Activated T-helper 1 cell treated with anti-CD3 and anti-CD28 coated beads, Interleukin-2, amount 50 U/mL, for 16 hours (primary cell): ENCODE data around the gene KCNK1.
"Not testable (repeated sequence)": the region's sequence is repeated elsewhere in the genome, so short reads cannot be mapped to it uniquely, and the experiment has no call there.

Experiments used
- DNase-seq, 2 donors: peaks; one replicate each; pipeline ENCODE4 v3.0.0-alpha.2; 2020; ENCODE audit warnings: low read depth in 1 of 2, low spot score in 1 of 2

KCNK1 gene

GRCh38 chr1:233665575-233666270 lies 51.8 kb downstream of the KCNK1 start:
- no peak for DNase-seq

GRCh38 chr1:233667741-233668140 lies 53.8 kb downstream of the KCNK1 start:
- no peak for DNase-seq

- no peak for DNase-seq
These were observed 54.3 kb downstream of the KCNK1 start for GRCh38 chr1:233668146-233668724.

GRCh38 chr1:233668725-233669294 lies 54.9 kb downstream of the KCNK1 start:
- no peak for DNase-seq

- not testable (repeated sequence) for DNase-seq
These were observed 56.5 kb downstream of the KCNK1 start for GRCh38 chr1:233670363-233670762.

GRCh38 chr1:233671286-233671685 lies 57.4 kb downstream of the KCNK1 start:
- DNase-seq: no peak

GRCh38 chr1:233672732-233673131 lies 58.8 kb downstream of the KCNK1 start:
- DNase-seq: no peak

- DNase-seq: no peak
These were observed 59.5 kb downstream of the KCNK1 start for GRCh38 chr1:233673261-233673946.

GRCh38 chr1:233673947-233674431 lies 60.1 kb downstream of the KCNK1 start:
- DNase-seq: no peak

- no peak for DNase-seq
These were observed 61.5 kb downstream of the KCNK1 start for GRCh38 chr1:233675446-233675845.

GRCh38 chr1:233675893-233676292 lies 62.0 kb downstream of the KCNK1 start:
- DNase-seq: no peak

- no peak for DNase-seq
These were observed 63.9 kb downstream of the KCNK1 start for GRCh38 chr1:233677690-233678354.

- no peak for DNase-seq
These were observed 65.1 kb downstream of the KCNK1 start for GRCh38 chr1:233679030-233679429.

- DNase-seq: no peak
These were observed 65.9 kb downstream of the KCNK1 start for GRCh38 chr1:233679591-233680373.

GRCh38 chr1:233681285-233681684 lies 67.4 kb downstream of the KCNK1 start:
- no peak for DNase-seq

- not testable (repeated sequence) for DNase-seq
These were observed 72.7 kb downstream of the KCNK1 start for GRCh38 chr1:233686653-233687052.

GRCh38 chr1:233689017-233689747 lies 75.3 kb downstream of the KCNK1 start:
- no peak for DNase-seq

- DNase-seq: no peak
These were observed 75.9 kb downstream of the KCNK1 start for GRCh38 chr1:233689748-233690254.

GRCh38 chr1:233695901-233696300 lies 82.0 kb downstream of the KCNK1 start:
- no peak for DNase-seq

- DNase-seq: no peak
These were observed 86.4 kb downstream of the KCNK1 start for GRCh38 chr1:233700338-233700737.
